Neuronal stem cell (in vitro differentiated cells): Measurements from ENCODE around the gene NRIP1.

Experiments
- DNase-seq: peaks from one replicate; pipeline ENCODE4 v3.0.0-alpha.2; 2013; ENCODE audit warnings: low spot score
- H2AFZ ChIP-seq: one replicate; pipeline ENCODE4 v1.6.1; 2013; ENCODE audit warnings: mild to moderate bottlenecking, low read length, inconsistent platforms
- H2AK5ac ChIP-seq: 2 replicates; pipeline ENCODE4 v1.6.1; 2013; ENCODE audit warnings: low read depth, mild to moderate bottlenecking, inconsistent platforms, low read length, moderate library complexity, mixed read lengths
- H2BK120ac ChIP-seq: 2 replicates; pipeline ENCODE4 v1.6.1; 2013; ENCODE audit warnings: low read depth, mild to moderate bottlenecking, inconsistent platforms, low read length, moderate library complexity, mixed read lengths
- H2BK12ac ChIP-seq: one replicate; pipeline ENCODE4 v1.6.1; 2013; ENCODE audit warnings: low read length, inconsistent platforms
- H2BK15ac ChIP-seq: 2 replicates; pipeline ENCODE4 v1.6.1; 2013; ENCODE audit warnings: mild to moderate bottlenecking, low read length, inconsistent platforms, mixed read lengths
- H2BK5ac ChIP-seq: one replicate; pipeline ENCODE4 v1.6.1; 2013; ENCODE audit warnings: inconsistent platforms, mild to moderate bottlenecking, low read length, moderate library complexity
- H3K14ac ChIP-seq: one replicate; pipeline ENCODE4 v1.6.1; 2013; ENCODE audit warnings: low read length, inconsistent platforms
- H3K18ac ChIP-seq: 2 replicates; pipeline ENCODE4 v1.6.1; 2013; ENCODE audit warnings: low read length, inconsistent platforms
- H3K23ac ChIP-seq: 2 replicates; pipeline ENCODE4 v1.6.1; 2013; ENCODE audit warnings: low read depth, mild to moderate bottlenecking, mixed read lengths, low read length, inconsistent platforms; ENCODE audit not compliant: poor library complexity
- H3K27ac ChIP-seq: replicated peaks from 3 replicates; pipeline ENCODE4 v1.5.1; 2013; ENCODE audit warnings: low read length, inconsistent platforms
- H3K27me3 ChIP-seq, 3 experiments: 2 replicates each; pipeline ENCODE4 v1.6.1; 2013; ENCODE audit warnings: low read length in 3 of 3, mild to moderate bottlenecking in 2 of 3, inconsistent platforms in 1 of 3, low read depth in 1 of 3, mixed read lengths in 1 of 3, moderate library complexity in 1 of 3; ENCODE audit not compliant: control insufficient read depth in 3 of 3, insufficient read depth in 3 of 3
- H3K36me3 ChIP-seq, 2 donors: replicated peaks in 1 of 2; 2 replicates each; pipeline ENCODE4 v1.6.1; 2013; ENCODE audit warnings: low read length in 2 of 2; ENCODE audit not compliant: control insufficient read depth in 2 of 2, insufficient read depth in 2 of 2
- H3K4ac ChIP-seq: 2 replicates; pipeline ENCODE4 v1.6.1; 2013; ENCODE audit warnings: inconsistent platforms, mild to moderate bottlenecking, low read length, moderate library complexity
- H3K4me1 ChIP-seq, 2 donors: 1 replicate in 1 of 2; 2 replicates in 1 of 2; pipeline ENCODE4 v1.6.1; 2013; ENCODE audit warnings: low read length in 2 of 2, low read depth in 1 of 2; ENCODE audit not compliant: control insufficient read depth in 2 of 2, insufficient read depth in 1 of 2
- H3K4me2 ChIP-seq: one replicate; pipeline ENCODE4 v1.6.1; 2013; ENCODE audit warnings: mild to moderate bottlenecking, low read length, inconsistent platforms; ENCODE audit not compliant: insufficient read depth, poor library complexity, severe bottlenecking
- H3K4me3 ChIP-seq, 2 donors: 2 replicates each; pipeline ENCODE4 v1.5.1; 2013; ENCODE audit warnings: low read length in 2 of 2, mild to moderate bottlenecking in 2 of 2, inconsistent platforms in 1 of 2, moderate library complexity in 1 of 2
- H3K79me1 ChIP-seq: one replicate; pipeline ENCODE4 v1.6.1; 2013; ENCODE audit warnings: low read depth, mild to moderate bottlenecking, inconsistent platforms, low read length, moderate library complexity
- H3K9ac ChIP-seq: one replicate; pipeline ENCODE4 v1.6.1; 2013; ENCODE audit warnings: mild to moderate bottlenecking, low read depth, low read length, inconsistent platforms; ENCODE audit not compliant: poor library complexity
- H3K9me3 ChIP-seq, 2 donors: replicated peaks in 1 of 2; 2 replicates each; pipeline versions ENCODE3 to v1.6.1; 2013; ENCODE audit warnings: low read length in 2 of 2, mild to moderate bottlenecking in 2 of 2, inconsistent platforms in 1 of 2, low read depth in 1 of 2, mixed read lengths in 1 of 2, moderate library complexity in 1 of 2; ENCODE audit not compliant: control insufficient read depth in 2 of 2, insufficient read depth in 1 of 2
- H4K8ac ChIP-seq: one replicate; pipeline ENCODE4 v1.6.1; 2013; ENCODE audit warnings: low read depth, mild to moderate bottlenecking, inconsistent platforms, low read length, moderate library complexity
- H4K91ac ChIP-seq: one replicate; pipeline ENCODE4 v1.6.1; 2013; ENCODE audit warnings: low read length, low read depth, mild to moderate bottlenecking, inconsistent platforms; ENCODE audit not compliant: poor library complexity
- WGBS, 2 donors: extraction: QIAGEN DNeasy Blood & Tissue Kit; methylation state at CpG; one replicate each; pipeline ENCODE4 v1.1.7; 2013; ENCODE audit warnings: missing lambda C conversion rate in 2 of 2, mixed read lengths in 1 of 2; ENCODE audit not compliant: insufficient read length in 2 of 2, insufficient replicate concordance in 1 of 2; ENCODE audit errors: extremely low coverage in 2 of 2; 5-methylcytosine and 5-hydroxymethylcytosine counted together

The NRIP1 gene

DNA sequence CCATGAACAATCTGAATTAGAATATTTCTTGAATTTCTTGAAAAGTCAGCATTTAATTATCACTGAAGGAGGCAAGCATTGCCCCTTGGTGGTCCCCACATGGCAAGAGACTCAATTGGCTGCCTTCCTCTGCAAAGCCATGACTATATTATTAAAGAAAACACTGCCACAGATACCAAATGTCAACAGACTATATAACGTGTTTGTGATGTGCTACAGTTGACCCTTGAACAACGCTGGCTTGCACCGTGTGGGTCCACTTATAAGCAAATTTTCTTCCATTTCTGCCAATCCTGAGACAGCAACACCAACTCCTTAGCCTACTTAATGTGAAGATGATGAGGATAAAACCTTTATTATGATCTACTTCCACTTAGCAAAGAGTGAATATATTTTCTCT, 66.5 kb downstream of the NRIP1 start:
- Histone ChIP-seq H3K27me3 (no peaks in the 10 kb centered on the region), H3K27ac (no peak overlapping the region), H3K9ac (no peak overlapping the region), H2BK120ac (no peak overlapping the region), H3K18ac (no peak overlapping the region), H3K23ac (no peak overlapping the region), H3K14ac (no peak overlapping the region), H3K36me3 (peaks cover 0 to 33% of the 10 kb centered on the region in 2 donors), H2AK5ac (no peak overlapping the region), H2BK5ac (no peak overlapping the region), H3K79me1 (peaks cover 2% of the 10 kb centered on the region), H2BK15ac (no peak overlapping the region), H4K91ac (no peak overlapping the region), H2AFZ (no peak overlapping the region), H3K4me1 (peaks cover 2 to 3% of the 10 kb centered on the region in 2 donors), H3K4ac (no peak overlapping the region), H3K4me2 (no peak overlapping the region), H4K8ac (no peak overlapping the region), H2BK12ac (no peak overlapping the region), H3K4me3 (no peak overlapping the region), H3K9me3 (no peaks in the 10 kb centered on the region)
- WGBS, 2 donors: no CpG with 5 or more reads among the region's 3 CpGs
- DNase-seq: no peak

DNA sequence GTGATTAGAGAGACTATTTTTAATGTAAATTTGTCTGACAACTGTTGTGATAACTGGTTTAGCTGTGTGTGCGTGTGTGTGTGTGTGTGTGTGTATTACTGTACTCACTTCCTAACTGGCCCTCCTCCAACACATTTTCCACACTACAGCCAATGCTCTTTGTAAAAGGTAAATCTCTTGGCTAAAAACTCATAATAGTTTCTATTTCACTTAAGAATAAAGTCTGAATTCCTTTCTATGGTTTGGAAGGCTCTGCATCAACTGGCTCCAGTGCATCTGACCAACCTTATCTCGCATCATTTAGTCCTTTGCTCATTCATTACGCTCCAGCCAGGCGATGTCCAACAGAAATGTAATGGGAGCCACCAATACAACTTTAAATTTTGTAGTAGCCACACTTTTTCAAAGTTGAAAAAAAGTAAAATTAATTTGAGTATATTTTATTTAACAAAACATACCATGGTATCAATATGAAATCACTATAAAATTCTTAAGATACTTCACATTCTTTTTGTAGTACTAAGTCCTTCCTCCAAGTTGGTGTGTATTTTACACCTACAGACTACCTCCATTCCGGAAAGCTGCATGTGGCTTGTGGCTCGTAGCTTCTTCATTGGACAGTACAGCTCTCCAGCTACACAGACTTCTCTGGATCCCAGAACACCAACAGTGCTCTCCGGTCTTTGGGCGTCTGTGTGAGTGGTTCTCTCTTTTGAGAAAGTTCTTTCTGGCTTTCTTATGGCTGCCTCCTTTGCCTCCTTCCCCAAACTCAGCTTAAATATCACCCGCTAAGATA, 68.9 kb downstream of the NRIP1 start:
- WGBS, 2 donors: no CpG with 5 or more reads among the region's 9 CpGs
- no peak overlapping the region for H4K91ac ChIP-seq
- no peak overlapping the region for H4K8ac ChIP-seq
- no peak overlapping the region for H2AFZ ChIP-seq
- no peak overlapping the region for H3K27ac ChIP-seq
- peaks cover 2 to 57% of the 10 kb centered on the region in 2 donors for H3K36me3 ChIP-seq
- no peaks in the 10 kb centered on the region for H3K27me3 ChIP-seq
- peaks cover 0 to 5% of the 10 kb centered on the region in 2 donors for H3K4me1 ChIP-seq
- H3K79me1 ChIP-seq: peaks cover 4% of the 10 kb centered on the region
- no peak overlapping the region for H3K4ac ChIP-seq
- H2BK12ac ChIP-seq: no peak overlapping the region
- no peak overlapping the region for H2BK15ac ChIP-seq
- no peak overlapping the region for H3K14ac ChIP-seq
- H3K4me3 ChIP-seq: no peak overlapping the region
- no peak overlapping the region for H2BK5ac ChIP-seq
- no peak overlapping the region for H3K18ac ChIP-seq
- H3K9me3 ChIP-seq: no peaks in the 10 kb centered on the region
- no peak overlapping the region for H2AK5ac ChIP-seq
- H3K9ac ChIP-seq: no peak overlapping the region
- H3K23ac ChIP-seq: no peak overlapping the region
- no peak overlapping the region for H2BK120ac ChIP-seq
- no peak for DNase-seq
- H3K4me2 ChIP-seq: no peak overlapping the region

DNA sequence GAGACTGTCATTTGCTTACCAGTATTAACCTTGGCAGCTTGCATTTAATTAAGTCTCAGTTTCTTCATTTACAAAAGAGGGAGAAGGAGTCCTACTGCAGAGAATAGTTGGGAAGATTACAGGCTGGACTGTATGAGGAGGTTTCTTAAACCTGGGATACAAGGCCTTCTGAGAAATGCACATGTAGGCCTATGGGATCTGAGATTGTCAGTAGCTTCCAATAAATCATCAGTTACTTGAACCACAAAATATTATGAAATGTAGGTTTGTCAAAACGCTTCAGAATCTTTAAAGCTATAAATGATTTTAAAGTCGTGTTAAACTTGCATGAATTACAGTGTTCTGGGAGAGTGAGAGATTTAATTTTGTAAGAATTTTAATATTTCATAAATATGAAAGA, 69.6 kb downstream of the NRIP1 start:
- H3K36me3 ChIP-seq: peaks cover 2 to 63% of the 10 kb centered on the region in 2 donors
- H2BK5ac ChIP-seq: no peak overlapping the region
- H2AK5ac ChIP-seq: no peak overlapping the region
- H3K27me3 ChIP-seq: no peaks in the 10 kb centered on the region
- H3K23ac ChIP-seq: no peak overlapping the region
- WGBS, 2 donors: no CpG with 5 or more reads among the region's 2 CpGs
- no peak overlapping the region for H2BK12ac ChIP-seq
- H3K4ac ChIP-seq: no peak overlapping the region
- H3K9ac ChIP-seq: no peak overlapping the region
- peaks cover 6% of the 10 kb centered on the region for H3K79me1 ChIP-seq
- H3K4me2 ChIP-seq: no peak overlapping the region
- DNase-seq: no peak
- no peak overlapping the region for H2BK120ac ChIP-seq
- H3K27ac ChIP-seq: no peak overlapping the region
- H4K8ac ChIP-seq: no peak overlapping the region
- H3K9me3 ChIP-seq: no peaks in the 10 kb centered on the region
- H3K4me1 ChIP-seq: peaks cover 0 to 5% of the 10 kb centered on the region in 2 donors
- no peak overlapping the region for H3K4me3 ChIP-seq
- no peak overlapping the region for H3K18ac ChIP-seq
- no peak overlapping the region for H3K14ac ChIP-seq
- no peak overlapping the region for H2AFZ ChIP-seq
- H2BK15ac ChIP-seq: no peak overlapping the region
- no peak overlapping the region for H4K91ac ChIP-seq

DNA sequence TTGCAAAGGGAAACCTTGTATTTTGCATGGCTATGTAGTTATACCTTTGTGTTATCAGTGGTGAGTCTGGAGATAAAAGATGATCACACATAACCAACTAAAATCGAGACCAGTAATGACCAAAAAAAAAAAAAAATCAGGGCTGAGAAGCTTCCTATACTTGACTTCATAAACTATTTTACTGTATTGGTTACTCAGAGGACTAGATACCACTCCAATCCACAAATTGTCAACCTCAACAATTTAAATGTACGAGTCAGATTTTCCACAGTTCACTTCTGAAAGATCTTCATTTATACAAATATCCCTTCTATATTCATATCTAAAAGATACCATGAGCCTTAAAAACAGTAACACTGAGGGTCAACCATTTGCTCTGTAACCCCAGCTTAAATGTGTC, 71.7 kb downstream of the NRIP1 start:
- no CpG with 5 or more reads among the region's 2 CpGs for WGBS, 2 donors
- Histone ChIP-seq H2BK120ac (no peak overlapping the region), H3K4ac (no peak overlapping the region), H2BK15ac (no peak overlapping the region), H2AFZ (no peak overlapping the region), H4K8ac (no peak overlapping the region), H3K9ac (no peak overlapping the region), H3K23ac (no peak overlapping the region), H3K27me3 (no peaks in the 10 kb centered on the region), H3K14ac (no peak overlapping the region), H2BK12ac (no peak overlapping the region), H3K36me3 (peaks cover 5 to 74% of the 10 kb centered on the region in 2 donors), H3K4me1 (peaks cover under 1 to 9% of the 10 kb centered on the region in 2 donors), H3K27ac (no peak overlapping the region), H2BK5ac (no peak overlapping the region), H3K4me2 (no peak overlapping the region), H4K91ac (no peak overlapping the region), H3K18ac (no peak overlapping the region), H3K79me1 (peaks cover 6% of the 10 kb centered on the region), H3K4me3 (no peak overlapping the region), H3K9me3 (no peaks in the 10 kb centered on the region), H2AK5ac (no peak overlapping the region)
- no peak for DNase-seq
